GM21619 (cell line): ENCODE data around the gene FAM43B.

Experiments
- ATAC-seq: cut with Tn5 transposase; IDR thresholded peaks from one replicate; pipeline ENCODE4 v1.9.1; 2021; ENCODE audit not compliant: unreplicated experiment

FAM43B gene

DNA sequence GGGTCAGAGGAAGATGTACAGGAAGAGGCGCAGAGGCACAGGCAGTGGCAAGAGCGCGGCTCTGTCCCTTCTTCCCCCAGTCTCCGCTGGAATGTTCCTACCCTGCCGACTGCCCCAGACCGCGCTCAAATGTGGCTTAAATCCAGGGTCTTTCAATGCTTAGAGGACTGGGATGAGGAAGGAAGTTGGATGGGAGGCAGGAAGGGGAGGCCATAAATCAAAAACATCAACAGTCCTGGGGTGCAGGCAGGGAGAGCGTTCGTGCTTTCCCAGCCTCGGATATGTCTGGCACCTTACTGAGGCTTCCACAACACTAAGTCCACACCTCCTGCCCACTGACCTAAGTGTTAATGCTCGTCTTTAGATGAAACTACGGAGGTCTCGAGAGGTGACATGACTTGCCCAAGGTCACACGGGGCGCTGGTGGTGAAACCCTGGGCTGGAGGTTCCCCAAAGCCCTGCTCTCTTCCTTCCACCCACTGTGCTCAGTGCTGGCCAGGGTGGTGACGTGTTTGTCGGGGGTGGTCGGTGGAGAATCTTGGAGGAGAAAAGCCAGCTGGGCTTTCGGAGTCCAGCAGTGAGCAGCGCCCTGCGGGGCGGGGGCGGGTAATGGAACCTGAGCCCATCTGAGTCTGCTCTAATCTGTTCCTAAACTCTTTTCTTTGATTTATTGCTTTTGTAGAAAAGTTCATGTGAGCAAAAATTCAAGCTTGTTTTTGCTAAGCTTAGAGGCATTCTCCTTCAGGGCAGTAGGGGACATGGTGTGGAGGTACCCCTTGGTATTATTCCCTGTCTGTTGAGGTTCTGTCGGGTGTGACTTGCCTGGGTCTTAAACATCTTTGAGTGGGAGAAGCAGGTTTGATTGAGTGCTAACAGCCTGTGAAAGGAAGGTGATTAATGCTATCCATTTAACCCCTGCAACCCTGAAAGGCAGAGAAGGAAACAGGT, 37.2 kb downstream of the FAM43B start:
- no peak for ATAC-seq

DNA sequence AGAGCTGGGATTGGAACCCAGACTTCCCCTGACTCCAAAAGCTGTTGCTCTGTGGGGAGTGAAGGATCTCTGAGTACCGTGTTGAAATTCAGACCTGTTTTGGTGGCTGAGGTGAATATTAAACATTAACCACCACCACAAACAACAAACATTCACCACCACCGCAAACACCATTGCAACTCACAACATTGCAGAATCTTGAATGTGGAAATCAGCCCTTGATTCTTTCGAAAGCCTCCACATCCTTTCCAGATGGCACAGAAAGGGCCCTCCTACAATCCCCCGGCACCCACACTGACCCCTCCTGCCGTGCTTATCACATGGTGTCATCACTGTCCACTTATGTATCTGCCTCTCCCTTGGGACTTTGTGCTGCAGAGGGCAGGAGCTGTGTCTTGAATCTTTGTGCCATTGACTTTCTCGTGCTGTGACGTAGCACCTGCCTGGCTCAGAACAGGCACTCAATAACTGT, 38.0 kb downstream of the FAM43B start:
- ATAC-seq, result no peak

DNA sequence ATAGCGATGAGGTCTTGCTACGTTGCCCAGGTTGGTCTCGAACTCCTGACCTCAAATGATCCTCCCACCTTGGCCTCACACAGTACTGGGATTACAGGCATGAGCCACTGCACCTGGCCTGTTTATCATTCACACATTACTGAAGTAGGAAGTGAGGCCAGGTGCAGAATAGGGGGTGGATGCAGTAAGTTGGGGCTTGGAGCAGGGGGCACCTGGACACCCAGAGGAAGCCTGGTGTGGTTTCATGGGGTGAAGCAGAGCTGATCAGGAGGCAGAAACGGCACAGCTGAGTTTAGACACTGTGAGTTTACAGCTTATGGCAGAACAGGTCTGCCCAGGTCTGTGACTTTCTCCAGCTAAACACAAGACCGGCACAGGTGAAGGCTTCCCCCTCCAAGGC, 41.4 kb downstream of the FAM43B start:
- ATAC-seq, result no peak

DNA sequence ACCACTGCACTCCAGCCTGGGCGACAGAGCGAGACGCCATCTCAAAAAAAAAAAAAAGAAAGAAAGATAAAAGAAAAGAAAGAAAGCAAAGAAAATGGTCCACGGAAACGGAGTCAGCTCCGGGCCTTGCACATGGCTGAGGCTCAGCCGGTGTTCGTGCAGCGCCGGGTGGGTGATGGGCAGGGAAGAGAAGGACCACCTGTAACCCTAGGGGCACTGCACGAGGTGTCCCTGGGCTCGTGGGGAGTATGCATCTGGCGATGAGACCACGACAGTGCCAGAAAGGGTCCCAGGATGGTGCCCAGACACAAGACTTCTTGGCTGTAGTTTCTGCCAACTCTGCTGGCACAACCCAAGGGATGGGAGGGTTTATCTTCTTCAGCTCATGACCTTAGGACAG, 42.4 kb downstream of the FAM43B start:
- ATAC-seq, result no peak

DNA sequence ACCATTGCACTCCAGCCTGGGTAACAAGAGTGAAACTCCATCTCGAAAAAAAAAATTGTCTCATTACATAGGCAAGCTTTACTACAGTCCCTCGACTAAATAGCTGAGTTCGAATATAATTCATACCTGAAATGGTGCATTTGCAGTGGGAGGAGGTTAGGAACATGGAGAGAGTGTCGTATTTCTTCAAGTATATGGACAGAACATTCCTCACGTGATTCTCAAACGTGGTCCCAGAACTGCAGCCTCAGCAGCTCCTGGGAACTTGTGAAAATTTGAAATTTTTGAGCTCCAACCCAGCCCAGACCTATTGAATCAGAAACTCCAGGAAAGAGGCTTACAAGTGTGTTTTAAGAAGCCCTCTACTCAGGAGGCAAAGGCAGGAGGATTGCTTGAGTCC, 43.7 kb downstream of the FAM43B start:
- ATAC-seq, result no peak

DNA sequence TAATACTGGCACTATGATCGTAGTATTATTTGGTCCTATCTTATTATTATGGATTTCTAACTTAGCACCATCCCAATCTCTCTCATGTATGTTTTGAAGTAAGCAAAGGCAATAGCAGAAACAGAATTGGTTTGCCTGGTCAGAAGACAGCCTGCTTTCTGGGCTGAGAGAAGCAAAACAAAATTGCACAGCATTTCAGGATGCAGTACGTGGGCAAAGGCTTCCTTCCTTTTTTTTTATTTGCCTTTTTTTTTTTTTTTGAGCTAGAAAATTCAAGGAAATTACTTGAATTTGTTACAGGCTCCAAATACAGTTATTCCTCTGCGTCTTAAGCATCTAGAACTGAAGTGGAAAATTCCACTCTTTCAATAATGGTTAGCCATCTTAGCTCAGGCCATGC, 45.3 kb downstream of the FAM43B start:
- no peak for ATAC-seq

DNA sequence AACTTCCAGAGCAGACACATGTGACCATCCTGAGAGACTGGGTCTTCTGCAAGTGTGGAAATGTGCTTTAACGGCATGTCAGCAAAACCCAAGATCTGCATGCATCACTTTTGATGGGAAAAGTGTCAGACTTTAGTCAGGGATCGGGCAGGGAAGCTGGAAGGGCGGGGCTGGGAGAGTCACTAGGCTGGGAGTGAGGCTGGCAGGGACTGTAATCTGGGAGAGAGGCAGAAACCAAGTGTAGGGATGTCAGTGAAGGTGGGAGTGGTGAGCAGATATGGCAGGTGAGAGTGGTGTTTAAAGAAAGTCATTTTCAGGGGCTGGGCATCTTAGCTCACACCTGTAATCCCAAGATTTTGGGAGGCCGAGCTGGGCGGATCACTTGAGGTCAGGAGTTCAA, 47.8 kb downstream of the FAM43B start:
- ATAC-seq, result no peak

DNA sequence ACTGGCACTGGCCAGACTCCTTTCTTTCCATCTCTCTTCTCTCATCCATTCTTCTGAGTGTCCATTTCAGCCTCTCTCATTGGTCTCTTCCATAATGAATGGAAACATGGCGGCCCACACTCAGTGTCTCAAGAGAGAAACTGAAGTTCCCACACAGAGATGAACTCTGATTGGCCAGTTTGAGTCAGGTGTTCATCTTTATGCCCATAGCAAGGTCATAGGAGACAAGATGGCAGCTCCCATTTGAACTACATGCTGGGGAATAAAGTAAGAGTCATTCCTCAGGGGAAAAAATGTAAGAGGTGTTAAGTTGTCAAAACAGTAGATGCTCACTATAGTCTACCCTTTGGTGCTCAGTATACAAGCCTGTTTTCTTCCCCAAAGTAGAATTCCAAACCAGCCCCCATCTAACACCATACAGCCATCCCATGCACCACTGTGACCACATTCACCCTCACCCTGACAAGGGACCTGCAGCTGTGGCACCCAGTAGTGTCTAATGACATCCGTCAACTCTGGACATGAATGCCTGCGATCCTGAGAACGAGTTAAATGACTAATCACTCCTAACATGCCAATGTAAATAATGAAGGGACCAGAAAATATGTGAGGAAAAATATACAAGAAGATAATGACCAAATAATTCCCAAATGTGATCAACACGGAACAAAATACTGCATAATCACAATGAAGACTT, 48.9 kb downstream of the FAM43B start:
- ATAC-seq, result no peak

DNA sequence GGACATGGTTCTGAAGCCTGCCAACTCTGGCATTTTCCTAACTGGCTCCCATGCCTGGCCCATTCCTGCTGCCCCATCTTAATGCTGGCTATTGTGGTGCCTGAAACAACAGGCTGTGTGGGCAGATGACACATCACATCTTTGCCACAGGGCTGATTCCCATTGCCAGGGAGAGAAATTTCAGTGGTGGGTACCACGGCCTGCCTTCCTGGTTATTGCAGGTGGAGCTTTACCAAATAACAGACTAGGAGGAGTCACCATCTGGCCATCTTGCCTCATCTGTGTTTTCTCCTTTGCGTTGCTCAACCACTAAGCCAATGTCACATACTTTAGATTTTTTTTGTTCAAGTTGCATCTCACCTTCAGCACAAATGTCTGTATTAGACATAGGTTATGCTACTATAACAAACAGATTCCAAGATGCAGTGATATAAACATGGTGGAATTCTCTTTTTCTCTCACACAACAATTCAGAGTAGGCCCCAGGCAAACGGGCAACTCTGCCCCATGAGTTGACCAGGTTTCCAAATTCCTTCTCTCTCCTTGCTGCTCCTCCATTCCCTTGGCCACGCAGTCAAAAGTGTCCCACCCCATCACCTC, 50.6 kb downstream of the FAM43B start:
- no peak for ATAC-seq

DNA sequence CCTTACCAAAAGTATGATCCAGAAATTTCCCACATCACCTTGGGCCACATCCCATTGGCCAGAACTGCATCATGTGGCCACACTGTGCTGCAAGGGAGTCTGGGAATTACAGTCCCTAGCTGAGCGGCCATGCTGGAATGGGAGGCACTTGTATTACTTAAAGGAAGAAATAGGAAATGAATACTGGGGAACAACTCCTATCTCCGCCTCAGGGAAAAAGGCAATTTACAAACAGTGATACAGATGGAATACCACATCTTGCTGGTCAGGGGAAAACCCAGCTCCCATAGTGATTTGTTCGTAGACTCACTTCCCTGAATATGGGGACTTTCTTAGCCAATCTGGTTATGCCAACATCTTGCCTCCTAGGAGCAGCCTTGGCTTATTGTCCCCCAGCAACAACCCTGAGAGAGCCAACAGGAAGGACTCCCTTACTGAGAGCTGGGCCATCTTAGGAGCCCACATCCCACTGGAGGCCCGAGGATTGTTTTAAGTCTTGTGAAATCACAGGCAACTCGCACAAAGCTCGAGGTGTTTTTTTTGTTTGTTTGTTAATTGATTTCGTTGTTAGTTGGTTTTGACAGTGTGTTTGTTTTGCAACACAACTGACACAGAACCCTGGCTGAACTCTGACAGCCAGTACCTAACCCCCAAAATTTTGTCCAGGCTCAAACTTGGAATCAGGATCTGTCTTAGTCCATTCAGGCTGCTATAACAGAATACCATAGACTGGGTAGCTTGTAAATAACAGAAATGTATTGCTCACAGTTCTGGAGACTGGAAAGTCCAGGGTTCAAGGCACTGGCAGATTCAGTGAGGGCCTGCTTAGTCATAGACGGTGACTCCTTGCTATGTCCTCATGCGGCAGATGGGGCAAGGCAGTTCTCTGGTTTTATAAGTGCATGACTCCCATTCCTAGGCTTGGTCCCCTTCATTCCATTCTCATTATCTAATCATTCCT, 51.4 kb downstream of the FAM43B start:
- ATAC-seq, result no peak
